ENCODE data around the gene ATAD3A. TPM values are rescaled to one million over a fixed set of nuclear protein-coding genes. Genes with fewer than 3 reads are reported as not detected.

ATAD3A gene
- total RNA-seq, 2 experiments from 2014 or later, result 26.2 to 26.5 TPM

DNA sequence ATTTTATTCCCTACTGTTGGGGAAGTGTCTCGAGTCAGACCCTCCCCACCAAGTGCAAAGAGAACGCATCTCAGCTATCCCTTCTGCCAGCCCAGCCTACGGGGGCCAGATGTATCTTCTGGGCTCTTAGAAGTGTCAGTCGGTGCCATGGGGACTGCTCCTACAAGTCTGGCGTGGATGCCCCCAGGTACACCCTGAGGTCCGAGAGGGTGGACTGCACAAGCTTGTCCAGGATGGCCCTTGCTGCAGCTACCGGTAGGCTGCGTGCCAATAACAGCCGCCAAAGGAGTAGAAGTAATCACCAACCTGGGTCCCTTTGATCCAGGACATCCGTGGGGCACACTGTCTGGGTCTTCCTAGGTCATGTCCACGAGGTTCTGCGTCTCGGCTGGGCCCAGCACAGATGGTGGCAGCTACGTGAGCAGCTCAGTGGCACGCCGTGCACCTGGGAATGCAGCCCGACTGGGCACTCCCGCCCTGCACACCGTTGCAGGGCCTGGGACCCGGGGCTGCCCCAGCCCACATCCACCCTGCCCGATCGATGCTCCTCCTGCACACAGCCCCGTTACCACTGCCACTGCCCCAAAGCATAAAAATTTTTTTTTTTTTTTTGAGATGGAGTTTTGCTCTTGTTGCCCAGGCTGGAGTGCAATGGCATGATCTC, 71.5 kb downstream of the ATAD3A start:
- CTCF ChIA-PET, result interaction anchor here (0.7 to 1.1 kb wide), 2 partner anchors 11 to 37 kb away, joined by 3 read pairs; no protein-coding TSS in a partner anchor
- POLR2A ChIA-PET, result no interaction called here

More for the DNA sequence above, 71.5 kb downstream of the ATAD3A start:
- Mint-ChIP-seq H3K9me3 (no peaks in the 10 kb centered on the region), H3K27me3 (peaks cover 15% of the 10 kb centered on the region), H3K27ac (no peak overlapping the region), H3K36me3 (ENCODE audit: low read depth) (no peaks in the 10 kb centered on the region), H3K4me1 (peaks cover 3% of the 10 kb centered on the region), H3K4me3 (no peak overlapping the region)
- no peak for DNase-seq

Other genes with a start within 250 kb of the ATAD3A start
- gene UBE2J2, start 238.3 kb upstream of the ATAD3A start, total RNA-seq, result 10 to 100 TPM; 62.4 to 63.5 TPM
- 1 to 10 TPM; 3.9 to 4.4 TPM for gene SCNN1D, start 231.7 kb upstream of the ATAD3A start, total RNA-seq
- 10 to 100 TPM; 64.4 to 72.3 TPM for gene ACAP3, start 204.2 kb upstream of the ATAD3A start, total RNA-seq
- gene PUSL1, start 203.6 kb upstream of the ATAD3A start, total RNA-seq, result 10 to 100 TPM; 17.9 to 20.0 TPM
- gene INTS11, start 187.5 kb upstream of the ATAD3A start, total RNA-seq, result 100 to 1,000 TPM; 109 to 111 TPM
- gene CPTP, start 187.4 kb upstream of the ATAD3A start, total RNA-seq, result 10 to 100 TPM; 19.8 to 21.9 TPM
- under 1 TPM; 0.75 to 0.78 TPM for gene TAS1R3, start 180.9 kb upstream of the ATAD3A start, total RNA-seq
- 10 to 100 TPM; 36.0 to 37.8 TPM for gene DVL1, start 162.7 kb upstream of the ATAD3A start, total RNA-seq
- gene MXRA8, start 153.6 kb upstream of the ATAD3A start, total RNA-seq, result under 1 TPM; 0.18 to 0.23 TPM
- gene AURKAIP1, start 137.0 kb upstream of the ATAD3A start, total RNA-seq, result 100 to 1,000 TPM; 121 to 122 TPM
- gene CCNL2, start 112.8 kb upstream of the ATAD3A start, total RNA-seq, result 100 to 1,000 TPM; 104 TPM
- 10 to 100 TPM; 82.8 to 87.3 TPM for gene MRPL20, start 104.9 kb upstream of the ATAD3A start, total RNA-seq
- gene ANKRD65, start 90.9 kb upstream of the ATAD3A start, total RNA-seq, result not detected
- gene VWA1, start 76.5 kb upstream of the ATAD3A start, total RNA-seq, result under 1 TPM; 0.33 to 0.45 TPM
- gene ATAD3C, start 62.5 kb upstream of the ATAD3A start, total RNA-seq, result 1 to 10 TPM in 1 of 2 experiments, under 1 TPM in 1; 0.98 to 1.4 TPM
- 10 to 100 TPM; 25.5 to 26.9 TPM for gene ATAD3B, start 40.4 kb upstream of the ATAD3A start, total RNA-seq
- gene TMEM240, start 28.5 kb downstream of the ATAD3A start, total RNA-seq, result under 1 TPM in 1 of 2 experiments, not detected in 1; 0.28 TPM
- 100 to 1,000 TPM; 111 to 113 TPM for gene SSU72, start 62.7 kb downstream of the ATAD3A start, total RNA-seq
- gene FNDC10, start 88.0 kb downstream of the ATAD3A start, total RNA-seq, result 1 to 10 TPM; 2.6 to 2.7 TPM
- gene MIB2, start 103.3 kb downstream of the ATAD3A start, total RNA-seq, result 10 to 100 TPM; 37.2 to 37.5 TPM
- 1 to 10 TPM in 1 of 2 experiments, under 1 TPM in 1; 0.63 to 2.4 TPM for gene MMP23B, start 120.0 kb downstream of the ATAD3A start, total RNA-seq
- 10 to 100 TPM; 32.5 to 32.7 TPM for gene CDK11B, start 146.8 kb downstream of the ATAD3A start, total RNA-seq
- gene SLC35E2B, start 180.6 kb downstream of the ATAD3A start, total RNA-seq, result 10 to 100 TPM; 54.5 to 55.7 TPM
- 10 to 100 TPM; 67.2 to 68.1 TPM for gene CDK11A, start 212.2 kb downstream of the ATAD3A start, total RNA-seq